IMR-90 (cell line): ENCODE results near the gene CCT5. TPM values are rescaled to one million over a fixed set of nuclear protein-coding genes. Genes with fewer than 3 reads are reported as not detected.

Source experiments
- ATAC-seq: fragments of 200-7000 bp; cut with Tn5 transposase; 2 replicates; pipeline ENCODE4 v1.9.1; 2020; ENCODE audit warnings: low read depth, mild to moderate bottlenecking, moderate library complexity
- BruUV-seq: library from RNA; stranded (reverse); fragments of 400-500 nt; replicated peaks from 2 replicates; lab custom pipeline; 2021; lab: Mats Ljungman, UMichigan
- CTCF ChIA-PET: fragments of 300-600 bp; formaldehyde crosslinking; extraction: SDS; loops from one replicate; lab custom pipeline; 2021; ENCODE audit warnings: antibody characterized with exemption; lab: Yijun Ruan, JAX
- POLR2A ChIA-PET: fragments of 300-600 bp; sonication (Branson Sonifier 250); formaldehyde crosslinking; loops from one replicate; lab custom pipeline; 2022; ENCODE audit warnings: antibody characterized with exemption; ENCODE audit not compliant: unreplicated experiment; lab: Charles Lee
- DNase-seq: peaks from one replicate; pipeline ENCODE4 v3.0.0; 2013
- H2AFZ ChIP-seq: replicated peaks from 2 replicates; pipeline ENCODE3; 2013; ENCODE audit warnings: low read length, mild to moderate bottlenecking; ENCODE audit not compliant: poor library complexity
- H2AK5ac ChIP-seq: 2 replicates; pipeline ENCODE4 v1.6.1; 2013; ENCODE audit warnings: low read depth, low read length, inconsistent platforms
- H2AK9ac ChIP-seq: replicated peaks from 2 replicates; pipeline ENCODE3; 2013; ENCODE audit warnings: mild to moderate bottlenecking, low read depth, low read length, moderate library complexity; ENCODE audit not compliant: poor library complexity
- H2BK120ac ChIP-seq: 2 replicates; pipeline ENCODE4 v1.6.1; 2013; ENCODE audit warnings: low read depth, low read length, inconsistent platforms
- H2BK15ac ChIP-seq: 3 replicates; pipeline ENCODE4 v1.6.1; 2013; ENCODE audit warnings: low read depth, low read length, inconsistent platforms
- H2BK20ac ChIP-seq: 2 replicates; pipeline ENCODE4 v1.6.1; 2013; ENCODE audit warnings: low read depth, mild to moderate bottlenecking, inconsistent platforms, low read length, moderate library complexity
- H2BK5ac ChIP-seq: 2 replicates; pipeline ENCODE4 v1.6.1; 2013; ENCODE audit warnings: mild to moderate bottlenecking, low read depth, low read length, inconsistent platforms; ENCODE audit not compliant: poor library complexity, severe bottlenecking
- H3K14ac ChIP-seq: replicated peaks from 2 replicates; pipeline ENCODE4 v1.6.1; 2013; ENCODE audit warnings: low read depth, low read length, inconsistent platforms
- H3K18ac ChIP-seq: 2 replicates; pipeline ENCODE4 v1.6.1; 2013; ENCODE audit warnings: low read depth, low read length, control low read depth
- H3K23ac ChIP-seq: 2 replicates; pipeline ENCODE4 v1.6.1; 2013; ENCODE audit warnings: low read depth, low read length, inconsistent platforms
- H3K27ac ChIP-seq: 2 replicates; pipeline ENCODE4 v1.5.1; 2013; ENCODE audit warnings: mild to moderate bottlenecking, control low read depth, low read length; ENCODE audit not compliant: insufficient read depth
- H3K27me3 ChIP-seq: 2 replicates; pipeline ENCODE4 v1.6.1; 2013; ENCODE audit warnings: low read length; ENCODE audit not compliant: control insufficient read depth, insufficient read depth
- H3K36me3 ChIP-seq: 2 replicates; pipeline ENCODE4 v1.6.1; 2013; ENCODE audit warnings: low read length, mixed read lengths; ENCODE audit not compliant: control insufficient read depth, insufficient read depth
- H3K4ac ChIP-seq: 2 replicates; pipeline ENCODE4 v1.6.1; 2013; ENCODE audit warnings: low read depth, low read length, inconsistent platforms
- H3K4me1 ChIP-seq: 2 replicates; pipeline ENCODE4 v1.6.1; 2013; ENCODE audit warnings: low read length, mixed read lengths; ENCODE audit not compliant: control insufficient read depth, insufficient read depth
- H3K4me2 ChIP-seq: 2 replicates; pipeline ENCODE4 v1.6.1; 2013; ENCODE audit warnings: low read depth, mild to moderate bottlenecking, control low read depth, low read length, moderate library complexity
- H3K4me3 ChIP-seq: 2 replicates; pipeline ENCODE4 v1.5.1; 2013; ENCODE audit warnings: low read depth, mild to moderate bottlenecking, control low read depth, low read length, moderate library complexity; ENCODE audit not compliant: insufficient read depth
- H3K56ac ChIP-seq: 2 replicates; pipeline ENCODE4 v1.6.1; 2013; ENCODE audit warnings: low read length, inconsistent platforms; ENCODE audit not compliant: insufficient read depth; ENCODE audit errors: extremely low read depth
- H3K79me1 ChIP-seq, 2 experiments: 2 replicates each; pipeline ENCODE4 v1.6.1; 2013; ENCODE audit warnings: low read length in 2 of 2, inconsistent platforms in 1 of 2, low read depth in 1 of 2
- H3K9ac ChIP-seq: 2 replicates; pipeline ENCODE4 v1.6.1; 2013; ENCODE audit warnings: low read depth, low read length, control low read depth
- H3K9me1 ChIP-seq: 2 replicates; pipeline ENCODE4 v1.6.1; 2013; ENCODE audit warnings: low read length, inconsistent platforms; ENCODE audit not compliant: insufficient read depth
- H3K9me3 ChIP-seq: 2 replicates; pipeline ENCODE4 v1.6.1; 2013; ENCODE audit warnings: low read length; ENCODE audit not compliant: control insufficient read depth, insufficient read depth
- H4K20me1 ChIP-seq: 2 replicates; pipeline ENCODE4 v1.6.1; 2013; ENCODE audit warnings: low read length, inconsistent platforms; ENCODE audit not compliant: insufficient read depth
- H4K5ac ChIP-seq: 2 replicates; pipeline ENCODE4 v1.6.1; 2013; ENCODE audit warnings: mild to moderate bottlenecking, low read depth, low read length, control low read depth
- H4K8ac ChIP-seq, 2 experiments: 2 replicates each; pipeline ENCODE4 v1.6.1; 2013; ENCODE audit warnings: low read depth in 2 of 2, low read length in 2 of 2, control low read depth in 1 of 2, inconsistent platforms in 1 of 2
- H4K91ac ChIP-seq: 2 replicates; pipeline ENCODE4 v1.6.1; 2013; ENCODE audit warnings: low read depth, low read length, inconsistent platforms; ENCODE audit not compliant: insufficient read depth
- BHLHE40 ChIP-seq: fragments of 150-350 bp; IDR thresholded peaks from 2 replicates; pipeline ENCODE4 v1.6.1; 2016; ENCODE audit warnings: mild to moderate bottlenecking, low read depth, low read length
- CEBPB ChIP-seq: IDR thresholded peaks from 2 replicates; pipeline ENCODE4 v1.6.1; 2012; ENCODE audit warnings: low read depth, low read length, improper control_type of control experiment
- CHD1 ChIP-seq: IDR thresholded peaks from 2 replicates; pipeline ENCODE4 v1.6.1; 2012; ENCODE audit warnings: low read depth, low read length, improper control_type of control experiment
- FOS ChIP-seq: fragments of 150-350 bp; IDR thresholded peaks from 2 replicates; pipeline ENCODE4 v1.6.1; 2016; ENCODE audit warnings: low read depth, low read length
- MAFK ChIP-seq: IDR thresholded peaks from 2 replicates; pipeline ENCODE4 v1.6.1; 2012; ENCODE audit warnings: low read depth, low read length, improper control_type of control experiment
- MAZ ChIP-seq: IDR thresholded peaks from 2 replicates; pipeline ENCODE4 v1.6.1; 2012; ENCODE audit warnings: low read depth, mild to moderate bottlenecking, low read length, improper control_type of control experiment, moderate library complexity, borderline replicate concordance
- MXI1 ChIP-seq: IDR thresholded peaks from 2 replicates; pipeline ENCODE4 v1.6.1; 2012; ENCODE audit warnings: low read depth, mild to moderate bottlenecking, low read length, moderate library complexity, borderline replicate concordance
- NFE2L2 ChIP-seq: fragments of 150-350 bp; IDR thresholded peaks from 2 replicates; pipeline ENCODE4 v1.6.1; 2016; ENCODE audit warnings: low read depth, mild to moderate bottlenecking, low read length
- POLR2A ChIP-seq: IDR thresholded peaks from 2 replicates; pipeline ENCODE4 v1.6.1; 2012; ENCODE audit warnings: mild to moderate bottlenecking, low read depth, low read length
- RCOR1 ChIP-seq: IDR thresholded peaks from 2 replicates; pipeline ENCODE4 v1.6.1; 2012; ENCODE audit warnings: mild to moderate bottlenecking, low read length, improper control_type of control experiment; ENCODE audit not compliant: insufficient replicate concordance
- SMC3 ChIP-seq: fragments of 150-350 bp; IDR thresholded peaks from 2 replicates; pipeline ENCODE4 v1.6.1; 2016; ENCODE audit warnings: low read depth, mild to moderate bottlenecking, antibody characterized with exemption, low read length, moderate library complexity
- whole genome bisulfite sequencing, 2 experiments: methylation state at CpG; one replicate each; pipeline versions ENCODE4 v1.1.5 to v1.1.7; 2013; ENCODE audit warnings: missing lambda C conversion rate in 2 of 2; ENCODE audit not compliant: insufficient read length in 1 of 2; ENCODE audit errors: extremely low coverage in 2 of 2; 5-methylcytosine and 5-hydroxymethylcytosine counted together
- dilution Hi-C: fragments of 300-500 bp; cut with HindIII; formaldehyde crosslinking; loops from one replicate; pipeline ENCODE4 v1.14.3; 2018; ENCODE audit warnings: low sequenced_read_pairs; ENCODE audit not compliant: unreplicated experiment
- in situ Hi-C: fragments of 300-500 bp; cut with MboI; formaldehyde crosslinking; loops from 3 replicates; pipeline ENCODE4 v1.14.3; 2019; ENCODE audit warnings: low sequenced_read_pairs, inconsistent platforms, mixed read lengths
- intact Hi-C: fragments of 100-400 bp; cut with micrococcal nuclease; formaldehyde crosslinking; loops from 2 replicates; pipeline ENCODE4 v1.10.0; 2022
- polyA plus RNA-seq, 3 experiments: library from polyadenylated mRNA; depleted of rRNA; stranded (reverse); fragments of >200 nt; gene quantifications; 2 replicates each; pipeline ENCODE4 v1.2.3, GENCODE V29; 2012; ENCODE audit warnings: low replicate concordance in 1 of 3
- total RNA-seq: library from RNA; depleted of rRNA; stranded (reverse); fragments of >200 nt; gene quantifications from 2 replicates; pipeline ENCODE4 v1.2.3, GENCODE V29; 2012
- TF ChIP-seq, protein P1 (sequence below): fragments of 150-350 bp; IDR thresholded peaks from 2 replicates; pipeline ENCODE4 v1.6.1; 2016; ENCODE audit warnings: low read depth, mild to moderate bottlenecking, low read length, moderate library complexity, borderline replicate concordance
- TF ChIP-seq, protein P2 (sequence below): conservative IDR thresholded peaks from 2 replicates; pipeline ENCODE4 v1.5.1; 2012; ENCODE audit warnings: mild to moderate bottlenecking, low read depth, low read length, improper control_type of control experiment

The CCT5 gene
- total and polyA plus RNA-seq, 2 of the 4 experiments (the other 2 are of a cell fraction) = 358 to 481 TPM

DNA sequence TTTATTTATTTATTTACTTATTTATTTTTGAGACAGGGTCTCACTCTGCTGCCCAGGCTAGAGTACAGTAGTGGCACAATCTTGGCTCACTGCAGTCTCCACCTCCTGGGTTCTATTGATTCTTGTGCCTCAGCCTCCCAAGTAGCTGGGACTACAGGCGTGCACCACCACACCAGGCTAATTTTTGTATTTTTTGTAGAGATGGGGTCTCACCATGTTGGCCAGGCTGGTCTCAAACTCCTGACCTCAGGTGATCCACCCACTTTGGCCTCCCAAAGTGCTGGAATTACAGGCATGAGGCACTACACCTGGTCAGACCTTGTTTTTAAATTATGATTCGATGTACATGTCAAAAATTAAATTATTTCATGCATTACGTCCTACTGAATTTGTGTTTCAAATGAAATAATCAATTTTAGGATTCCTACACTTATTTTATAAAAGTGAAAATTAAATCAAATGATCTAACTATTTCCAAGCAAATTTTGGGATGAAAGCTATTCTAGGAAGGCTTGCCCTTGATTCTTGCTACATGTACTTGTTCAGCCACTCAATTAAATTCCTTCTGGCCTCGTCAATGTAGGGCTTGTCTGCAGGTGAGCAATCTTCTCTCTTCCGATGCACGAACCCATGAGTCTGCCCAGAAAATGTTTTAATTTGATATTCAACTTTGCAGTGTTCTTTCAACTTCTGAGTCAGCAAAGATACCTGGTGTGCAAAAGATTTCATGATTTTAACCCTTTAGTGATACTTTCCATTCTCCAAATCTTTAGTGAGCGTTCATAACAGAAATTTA lies 30.0 kb downstream of the CCT5 start:
- Histone ChIP-seq H4K20me1 (no peaks in the 10 kb centered on the region), H3K9me3 (no peaks in the 10 kb centered on the region), H3K18ac (no peak overlapping the region), H3K14ac (no peak overlapping the region), H3K27me3 (no peaks in the 10 kb centered on the region), H2BK120ac (no peak overlapping the region), H4K5ac (no peak overlapping the region), H2BK20ac (no peak overlapping the region), H2BK15ac (no peak overlapping the region), H2BK5ac (no peak overlapping the region), H3K56ac (no peak overlapping the region), H4K8ac (no peak overlapping the region), H2AFZ (no peak overlapping the region), H3K27ac (no peak overlapping the region), H3K9me1 (no peaks in the 10 kb centered on the region), H3K4ac (no peak overlapping the region), H3K4me3 (no peak overlapping the region), H3K4me1 (no peaks in the 10 kb centered on the region), H4K91ac (no peak overlapping the region), H3K23ac (no peak overlapping the region), H3K4me2 (no peak overlapping the region), H3K9ac (no peak overlapping the region), H2AK9ac (no peak overlapping the region), H3K36me3 (no peaks in the 10 kb centered on the region), H2AK5ac (no peak overlapping the region), H3K79me1 (no peaks in the 10 kb centered on the region)
- 100% methylated on average over 2 of the region's 7 CpGs; no CpG with 5 or more reads in 1 of the 2 experiments for whole genome bisulfite sequencing, 2 experiments
- intact Hi-C loops = no loop called here
- BruUV-seq = no TSS peak
- no peak for ATAC-seq
- dilution Hi-C loops = no loop called here
- DNase-seq = no peak
- in situ Hi-C loops = no loop called here
- TF ChIP-seq SMC3 (no peak), CHD1 (no peak), CEBPB (no peak), MXI1 (no peak), NFE2L2 (no peak), FOS (no peak), POLR2A (no peak), MAZ (no peak), RCOR1 (no peak), MAFK (no peak; the same call in 1 of the 2 replicates), BHLHE40 (no peak)
- TF ChIP-seq, protein P1, sequence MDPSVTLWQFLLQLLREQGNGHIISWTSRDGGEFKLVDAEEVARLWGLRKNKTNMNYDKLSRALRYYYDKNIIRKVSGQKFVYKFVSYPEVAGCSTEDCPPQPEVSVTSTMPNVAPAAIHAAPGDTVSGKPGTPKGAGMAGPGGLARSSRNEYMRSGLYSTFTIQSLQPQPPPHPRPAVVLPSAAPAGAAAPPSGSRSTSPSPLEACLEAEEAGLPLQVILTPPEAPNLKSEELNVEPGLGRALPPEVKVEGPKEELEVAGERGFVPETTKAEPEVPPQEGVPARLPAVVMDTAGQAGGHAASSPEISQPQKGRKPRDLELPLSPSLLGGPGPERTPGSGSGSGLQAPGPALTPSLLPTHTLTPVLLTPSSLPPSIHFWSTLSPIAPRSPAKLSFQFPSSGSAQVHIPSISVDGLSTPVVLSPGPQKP = no peak
- TF ChIP-seq, protein P2, sequence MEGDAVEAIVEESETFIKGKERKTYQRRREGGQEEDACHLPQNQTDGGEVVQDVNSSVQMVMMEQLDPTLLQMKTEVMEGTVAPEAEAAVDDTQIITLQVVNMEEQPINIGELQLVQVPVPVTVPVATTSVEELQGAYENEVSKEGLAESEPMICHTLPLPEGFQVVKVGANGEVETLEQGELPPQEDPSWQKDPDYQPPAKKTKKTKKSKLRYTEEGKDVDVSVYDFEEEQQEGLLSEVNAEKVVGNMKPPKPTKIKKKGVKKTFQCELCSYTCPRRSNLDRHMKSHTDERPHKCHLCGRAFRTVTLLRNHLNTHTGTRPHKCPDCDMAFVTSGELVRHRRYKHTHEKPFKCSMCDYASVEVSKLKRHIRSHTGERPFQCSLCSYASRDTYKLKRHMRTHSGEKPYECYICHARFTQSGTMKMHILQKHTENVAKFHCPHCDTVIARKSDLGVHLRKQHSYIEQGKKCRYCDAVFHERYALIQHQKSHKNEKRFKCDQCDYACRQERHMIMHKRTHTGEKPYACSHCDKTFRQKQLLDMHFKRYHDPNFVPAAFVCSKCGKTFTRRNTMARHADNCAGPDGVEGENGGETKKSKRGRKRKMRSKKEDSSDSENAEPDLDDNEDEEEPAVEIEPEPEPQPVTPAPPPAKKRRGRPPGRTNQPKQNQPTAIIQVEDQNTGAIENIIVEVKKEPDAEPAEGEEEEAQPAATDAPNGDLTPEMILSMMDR = no peak
- ChIA-PET CTCF (interaction anchor here (0.6 kb wide), 1 partner anchor 77 kb away, joined by 3 read pairs; no protein-coding TSS in a partner anchor), POLR2A (no interaction called here)
